ENCODE data around the gene FAM135A. TPM values are rescaled to one million over a fixed set of nuclear protein-coding genes. Genes with fewer than 3 reads are reported as not detected.

Gene FAM135A
- total and polyA plus RNA-seq, 2 of the 8 experiments (the other 6 are each of a cell fraction or from before 2014, with no cell fraction given): 17.4 to 35.7 TPM

DNA sequence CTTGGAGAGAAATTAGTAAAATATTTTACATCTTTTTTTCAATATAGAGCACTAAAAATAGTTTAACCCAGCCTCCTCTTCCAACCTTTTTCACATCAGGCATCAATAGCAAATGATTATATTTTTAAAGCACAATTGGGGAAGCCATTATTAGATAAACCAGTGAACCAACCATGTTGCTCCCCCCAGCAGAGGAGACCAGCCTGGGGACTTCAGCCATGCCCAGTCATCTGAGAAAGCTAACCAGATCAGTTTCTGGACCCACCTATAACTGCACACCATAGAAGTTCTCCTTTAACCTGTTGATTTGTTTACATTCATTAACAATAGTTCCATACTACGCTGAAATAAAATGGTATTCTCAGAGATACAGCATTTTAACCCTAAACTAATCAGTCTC is 139.7 kb downstream of the FAM135A start (continued):
- TF ChIP-seq SAP30 (IDR thresholded peaks at IDR 0.05; ENCODE audit: insufficient read depth, insufficient replicate concordance, low read length) (no peak), HDAC2 (IDR thresholded peaks at IDR 0.05; ENCODE audit: borderline replicate concordance in 1 of 2, low read depth in 2 of 2, low read length in 2 of 2) (no peak), SIN3A (conservative IDR thresholded peaks at IDR 0.05 in 1 of 2, IDR thresholded peaks at IDR 0.05 in 1 of 2; ENCODE audit: low read depth in 1 of 2, low read length in 2 of 2) (no peak), YY1 (IDR thresholded peaks at IDR 0.05; ENCODE audit: low read depth, low read length) (no peak), KDM5A (IDR thresholded peaks at IDR 0.05; ENCODE audit: low read length) (no peak)

Data from H1 (cell line).